Astrocyte of the cerebellum (primary cell): ENCODE measurements around the gene ELL.
"Not testable (repeated sequence)": the region's sequence is repeated elsewhere in the genome, so short reads cannot be mapped to it uniquely, and the experiment has no call there.

Source experiments
- DNase-seq: peaks from one replicate; pipeline ENCODE4 v3.0.0-alpha.2; 2011; ENCODE audit warnings: low read depth
- H3K4me3 ChIP-seq: 2 replicates; pipeline ENCODE4 v1.5.1; 2011; ENCODE audit warnings: mild to moderate bottlenecking, low read depth, low read length, moderate library complexity
- CTCF ChIP-seq: IDR thresholded peaks from 2 replicates; pipeline ENCODE4 v1.5.1; 2012; ENCODE audit warnings: low read length, low read depth, moderate library complexity, mild to moderate bottlenecking; ENCODE audit errors: missing control alignments
- in situ Hi-C: cut with HindIII; loops from 2 replicates; pipeline ENCODE4 v1.10.0; 2017; ENCODE audit warnings: low sequenced_read_pairs

ELL gene

GRCh38 chr19:18541258-18541991 is 19.6 kb upstream of the ELL start:
- TF ChIP-seq CTCF = no peak
- no peak for DNase-seq
- H3K4me3 ChIP-seq = peak overlapping the region; percentile 62
- in situ Hi-C loops = no loop called here

- DNase-seq, in situ Hi-C loops, H3K4me3 ChIP-seq: not testable (repeated sequence)
Observed at GRCh38 chr19:18540200-18540599, 18.3 kb upstream of the ELL start.

GRCh38 chr19:18539372-18539771 is 17.5 kb upstream of the ELL start:
- no peak for DNase-seq
- in situ Hi-C loops = no loop called here
- H3K4me3 ChIP-seq = no peak overlapping the region
- no peak for TF ChIP-seq CTCF

- DNase-seq = no peak
- in situ Hi-C loops = no loop called here
Observed at GRCh38 chr19:18538115-18538514, 16.2 kb upstream of the ELL start.

GRCh38 chr19:18537431-18537830 is 15.6 kb upstream of the ELL start:
- in situ Hi-C loops = no loop called here
- no peak for DNase-seq
- TF ChIP-seq CTCF = no peak
- H3K4me3 ChIP-seq = no peak overlapping the region

More at GRCh38 chr19:18538115-18538514, 16.2 kb upstream of the ELL start:
- no peak for TF ChIP-seq CTCF
- H3K4me3 ChIP-seq = no peak overlapping the region

- no peak overlapping the region for H3K4me3 ChIP-seq
- no peak for TF ChIP-seq CTCF
- in situ Hi-C loops = no loop called here
- no peak for DNase-seq
Observed at GRCh38 chr19:18536475-18536874, 14.6 kb upstream of the ELL start.

GRCh38 chr19:18533058-18533457 is 11.2 kb upstream of the ELL start:
- no peak for DNase-seq
- no peak overlapping the region for H3K4me3 ChIP-seq
- no peak for TF ChIP-seq CTCF
- in situ Hi-C loops = no loop called here
